NCI-H82 treated with DMSO at 0.1 percent for 48 hours (cell line): ENCODE results near the gene ZNRF4.
"Not testable (repeated sequence)": the region's sequence is repeated elsewhere in the genome, so short reads cannot be mapped to it uniquely, and the experiment has no call there.

Experiments used
- DNase-seq: peaks from one replicate; lab custom pipeline; 2025; ENCODE audit not compliant: unreplicated experiment; lab: John Stamatoyannopoulos, UW

ZNRF4 gene, protein sequence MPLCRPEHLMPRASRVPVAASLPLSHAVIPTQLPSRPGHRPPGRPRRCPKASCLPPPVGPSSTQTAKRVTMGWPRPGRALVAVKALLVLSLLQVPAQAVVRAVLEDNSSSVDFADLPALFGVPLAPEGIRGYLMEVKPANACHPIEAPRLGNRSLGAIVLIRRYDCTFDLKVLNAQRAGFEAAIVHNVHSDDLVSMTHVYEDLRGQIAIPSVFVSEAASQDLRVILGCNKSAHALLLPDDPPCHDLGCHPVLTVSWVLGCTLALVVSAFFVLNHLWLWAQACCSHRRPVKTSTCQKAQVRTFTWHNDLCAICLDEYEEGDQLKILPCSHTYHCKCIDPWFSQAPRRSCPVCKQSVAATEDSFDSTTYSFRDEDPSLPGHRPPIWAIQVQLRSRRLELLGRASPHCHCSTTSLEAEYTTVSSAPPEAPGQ

GRCh38 chr19:5455367-5456129 lies at the start of gene ZNRF4:
Gene ZNRF4, plus strand, starts transcription at chr19:5455417. Its CDS starts 75 bp downstream, at chr19:5455492.
- no peak for DNase-seq

- DNase-seq: not testable (repeated sequence)
These were observed 49.0 kb upstream of the ZNRF4 start for GRCh38 chr19:5406198-5406597.

- no peak for DNase-seq
These were observed 48.4 kb upstream of the ZNRF4 start for GRCh38 chr19:5406816-5407215.

DNA sequence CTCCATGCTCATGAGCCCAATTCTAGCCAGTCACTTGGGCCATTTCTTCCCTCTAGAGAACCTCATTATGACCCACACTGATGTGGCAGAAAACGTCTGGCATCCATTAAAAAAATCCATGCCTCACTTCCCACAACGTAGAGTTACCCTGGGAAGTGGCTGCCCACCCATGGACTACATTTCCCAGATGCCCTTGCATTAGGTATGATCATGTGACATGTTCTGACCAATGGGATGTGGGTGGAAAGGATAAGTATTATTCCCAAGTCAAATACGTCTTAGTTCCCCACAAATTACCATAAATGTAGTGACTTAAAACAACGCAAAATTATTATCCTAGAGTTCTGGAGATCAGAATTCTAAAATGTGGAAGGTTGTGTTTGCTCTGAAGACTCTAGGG lies 47.9 kb upstream of the ZNRF4 start:
- DNase-seq: no peak

GRCh38 chr19:5417495-5418436 lies 37.5 kb upstream of the ZNRF4 start:
- DNase-seq: no peak

- DNase-seq: no peak
These were observed 36.5 kb upstream of the ZNRF4 start for GRCh38 chr19:5418677-5419076.

GRCh38 chr19:5420953-5421352 lies 34.3 kb upstream of the ZNRF4 start:
- no peak for DNase-seq

DNA sequence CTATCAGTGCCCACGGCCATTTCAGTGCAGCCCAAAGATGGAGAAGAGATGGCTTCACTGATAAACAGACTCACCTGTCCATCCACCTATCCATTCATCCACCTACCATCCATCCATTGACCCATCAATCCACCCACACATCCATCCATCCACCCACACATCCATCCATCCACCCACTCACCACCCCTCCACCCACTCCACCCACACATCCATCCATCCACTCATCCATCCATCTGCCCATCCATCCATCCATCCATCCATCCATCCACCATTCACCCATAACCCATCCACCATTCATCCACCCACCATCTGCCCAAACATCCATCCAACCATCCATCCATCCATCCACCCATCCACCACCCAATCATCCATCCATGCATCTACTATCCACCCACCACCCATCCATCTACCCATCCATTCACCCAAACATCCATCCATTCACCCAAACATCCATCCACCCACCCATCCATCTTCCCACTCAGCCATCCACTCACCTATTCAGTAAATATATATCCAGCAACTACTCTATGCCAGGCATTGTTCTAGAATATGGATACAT lies 31.6 kb upstream of the ZNRF4 start:
- DNase-seq: no peak

GRCh38 chr19:5424192-5424973 lies 30.8 kb upstream of the ZNRF4 start:
- no peak for DNase-seq

- no peak for DNase-seq
These were observed 30.0 kb upstream of the ZNRF4 start for GRCh38 chr19:5425260-5425659.

- no peak for DNase-seq
These were observed 25.0 kb upstream of the ZNRF4 start for GRCh38 chr19:5430237-5430636.

- no peak for DNase-seq
These were observed 22.5 kb upstream of the ZNRF4 start for GRCh38 chr19:5432687-5433086.

GRCh38 chr19:5434351-5434917 lies 20.8 kb upstream of the ZNRF4 start:
- DNase-seq: no peak

GRCh38 chr19:5434970-5435641 lies 20.1 kb upstream of the ZNRF4 start:
- no peak for DNase-seq

DNA sequence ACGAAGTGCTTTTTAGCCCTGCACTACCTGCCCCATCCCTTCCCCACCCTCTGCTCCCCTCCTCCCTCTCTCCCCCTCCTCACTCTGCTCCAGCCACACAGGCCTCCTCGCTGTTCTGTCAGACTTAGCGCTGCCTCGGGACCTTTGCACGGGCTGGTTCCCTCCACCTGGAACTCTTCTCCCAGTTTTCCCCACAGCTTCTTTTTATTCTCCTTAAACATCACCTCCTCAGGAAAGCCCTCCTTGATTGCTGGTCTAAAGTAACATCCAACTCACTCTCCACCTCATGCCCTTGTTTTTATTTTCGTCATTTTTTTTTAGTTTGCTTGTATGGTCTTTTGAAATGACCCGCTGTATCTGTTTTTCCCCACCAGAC lies 19.6 kb upstream of the ZNRF4 start:
- no peak for DNase-seq

DNA sequence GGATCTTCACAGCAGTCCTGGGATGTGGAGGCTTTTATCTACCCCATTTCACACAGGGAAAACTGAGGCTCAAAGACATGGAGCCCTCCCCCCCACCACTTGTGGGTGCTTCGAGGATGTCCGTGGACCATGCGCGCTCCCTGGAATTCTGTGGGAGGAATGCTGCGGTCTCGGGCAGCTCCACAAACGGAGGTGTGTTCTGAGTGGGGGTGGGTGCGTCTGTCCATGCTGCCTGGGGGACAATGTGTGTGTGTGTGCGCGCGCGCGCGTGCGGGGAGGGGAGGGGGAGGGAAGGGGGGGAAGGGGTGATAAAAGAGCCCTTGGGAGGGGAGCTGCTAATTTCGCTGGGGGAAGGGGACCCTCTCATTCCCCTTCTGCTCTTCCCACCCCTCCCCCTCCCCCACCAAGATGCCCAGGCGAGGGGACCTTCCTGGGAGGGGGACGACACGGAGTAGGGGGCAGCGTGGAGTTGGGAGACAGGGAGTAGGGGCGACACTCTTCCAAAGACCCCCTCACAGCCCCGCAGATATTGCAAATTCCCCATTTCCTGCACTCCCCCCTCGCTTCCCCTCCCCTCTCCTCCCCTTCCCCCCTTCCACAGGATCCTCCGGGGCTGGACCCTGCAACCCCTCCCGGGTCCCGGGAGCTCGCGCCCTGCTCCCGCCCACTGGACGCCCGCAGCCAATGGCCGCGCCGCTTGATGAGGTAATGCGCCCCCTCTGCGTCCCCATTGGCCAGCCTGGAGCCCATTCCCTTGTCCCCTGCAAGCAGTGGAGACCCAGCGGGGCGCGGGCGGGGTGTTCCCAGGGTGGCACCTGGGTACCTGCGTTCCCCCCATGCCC lies 18.9 kb upstream of the ZNRF4 start:
- no peak for DNase-seq

- DNase-seq: no peak
These were observed 18.3 kb upstream of the ZNRF4 start for GRCh38 chr19:5436948-5437306.

- DNase-seq: not testable (repeated sequence)
These were observed 16.5 kb upstream of the ZNRF4 start for GRCh38 chr19:5438756-5439155.
